ENCODE results near the gene YOD1. TPM values are rescaled to one million over a fixed set of nuclear protein-coding genes. Genes with fewer than 3 reads are reported as not detected.

Gene YOD1
- total RNA-seq: 7.4 and 7.5 TPM in 2 replicates

DNA sequence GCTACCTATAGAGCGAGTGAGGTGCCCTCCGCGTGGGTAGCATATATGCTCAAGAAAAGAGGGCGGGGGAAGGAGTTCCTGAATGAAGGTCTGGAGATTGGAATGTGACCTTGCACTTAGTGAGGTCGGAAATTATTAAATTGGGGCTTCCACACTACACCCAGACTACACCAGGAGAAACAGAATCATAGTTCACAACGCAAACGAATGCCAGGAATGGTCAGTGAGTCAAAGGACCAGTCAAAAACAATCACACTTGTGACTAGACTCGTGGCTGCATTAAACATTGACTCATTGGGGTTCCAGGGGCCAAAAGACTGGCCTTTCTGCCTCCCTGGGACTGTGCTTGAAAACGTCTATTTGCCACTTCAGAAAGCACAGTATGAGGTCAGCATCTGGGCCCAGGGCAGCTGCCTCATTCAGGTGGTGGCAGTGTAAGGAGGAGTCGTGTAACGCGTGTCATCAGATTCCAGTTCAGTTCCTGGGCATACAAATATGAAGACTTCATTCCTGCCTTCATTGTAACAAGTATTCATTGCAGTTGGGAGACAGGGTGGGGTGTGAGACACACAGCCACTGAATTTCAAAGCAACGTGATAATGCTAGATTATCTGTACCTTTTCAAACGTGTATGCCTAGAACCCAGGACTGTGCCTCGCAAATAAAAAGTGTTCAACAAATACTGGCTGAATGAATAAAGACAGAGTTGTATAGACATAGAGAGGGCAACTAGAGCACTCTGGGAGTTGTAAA lies at the start of gene YOD1:
TSS of gene YOD1 (minus strand) at position 18 of the 753 bp plus-strand sequence. CDS start 178 bp downstream, outside the sequence.
- intact Hi-C loops (cut with micrococcal nuclease): loop anchor here (5.0 to 10.0 kb wide), 4 partner anchors 127 to 773 kb away; partner anchors contain the start of gene FCMR

DNA sequence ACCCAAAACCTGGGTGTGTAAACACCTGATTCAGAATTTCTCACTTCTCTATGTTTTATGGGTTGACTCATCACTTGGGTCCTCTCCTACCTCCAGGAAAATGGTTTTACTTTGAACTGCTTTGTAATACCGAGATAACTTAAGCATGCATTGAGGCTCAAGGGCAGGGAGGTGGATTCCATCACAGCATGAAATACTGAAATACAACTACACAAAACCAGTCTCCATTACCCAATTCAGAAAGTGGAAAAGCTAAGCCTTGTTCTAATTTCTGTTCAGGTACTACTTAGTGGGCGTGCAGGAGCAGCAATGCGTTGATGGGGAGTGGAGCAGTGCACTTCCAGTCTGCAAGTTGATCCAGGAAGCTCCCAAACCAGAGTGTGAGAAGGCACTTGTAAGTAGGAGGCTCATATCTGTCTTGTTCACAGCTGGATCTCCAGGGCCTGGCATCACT lies 46.9 kb upstream of the YOD1 start:
- intact Hi-C loops (cut with micrococcal nuclease): no loop called here

DNA sequence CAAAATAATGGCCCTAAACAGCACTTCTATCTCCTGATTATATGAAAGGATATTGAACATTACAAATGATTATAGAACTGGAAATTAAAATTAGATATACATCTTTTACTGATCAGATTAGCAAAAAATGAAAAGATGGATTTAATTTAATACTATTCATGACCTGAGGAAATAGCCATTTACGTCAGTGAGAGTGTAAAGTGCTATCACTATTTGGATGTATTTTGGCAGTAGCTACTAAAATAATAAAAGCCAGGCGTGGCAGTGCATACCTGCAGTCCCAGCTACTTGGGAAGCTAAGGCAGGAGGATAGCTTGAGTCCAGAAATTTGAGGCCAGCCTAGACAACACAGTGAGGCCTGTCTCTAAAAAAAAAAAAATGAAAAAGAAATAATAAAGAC lies 42.9 kb upstream of the YOD1 start:
- intact Hi-C loops (cut with micrococcal nuclease): no loop called here

DNA sequence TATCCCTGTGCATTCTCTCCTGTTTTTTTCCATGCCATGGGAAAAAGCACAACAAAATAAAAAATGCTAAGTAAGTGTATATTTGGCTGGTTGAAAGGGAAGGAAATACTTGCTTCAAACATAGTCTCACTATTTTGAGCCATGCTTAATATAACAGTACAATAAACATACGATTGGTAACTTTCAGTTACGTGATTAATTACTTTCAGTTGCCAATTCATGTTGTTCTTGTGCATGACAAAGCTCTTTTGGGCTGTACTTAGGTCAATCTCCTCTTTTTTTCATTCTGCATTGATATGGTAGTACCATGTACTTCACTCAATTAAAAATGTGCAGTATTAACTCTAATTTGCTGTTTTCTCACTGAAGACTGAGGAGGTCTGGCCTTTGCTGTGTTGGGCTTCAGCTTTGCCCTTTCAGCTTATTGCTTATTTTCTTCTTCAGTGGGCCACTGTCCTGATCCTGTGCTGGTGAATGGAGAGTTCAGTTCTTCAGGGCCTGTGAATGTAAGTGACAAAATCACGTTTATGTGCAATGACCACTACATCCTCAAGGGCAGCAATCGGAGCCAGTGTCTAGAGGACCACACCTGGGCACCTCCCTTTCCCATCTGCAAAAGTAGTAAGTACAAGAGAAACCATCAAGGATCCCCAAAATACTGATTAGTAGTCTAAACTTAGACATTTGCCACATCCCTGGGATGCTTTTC lies 40.3 kb upstream of the YOD1 start:
- intact Hi-C loops (cut with micrococcal nuclease): no loop called here

DNA sequence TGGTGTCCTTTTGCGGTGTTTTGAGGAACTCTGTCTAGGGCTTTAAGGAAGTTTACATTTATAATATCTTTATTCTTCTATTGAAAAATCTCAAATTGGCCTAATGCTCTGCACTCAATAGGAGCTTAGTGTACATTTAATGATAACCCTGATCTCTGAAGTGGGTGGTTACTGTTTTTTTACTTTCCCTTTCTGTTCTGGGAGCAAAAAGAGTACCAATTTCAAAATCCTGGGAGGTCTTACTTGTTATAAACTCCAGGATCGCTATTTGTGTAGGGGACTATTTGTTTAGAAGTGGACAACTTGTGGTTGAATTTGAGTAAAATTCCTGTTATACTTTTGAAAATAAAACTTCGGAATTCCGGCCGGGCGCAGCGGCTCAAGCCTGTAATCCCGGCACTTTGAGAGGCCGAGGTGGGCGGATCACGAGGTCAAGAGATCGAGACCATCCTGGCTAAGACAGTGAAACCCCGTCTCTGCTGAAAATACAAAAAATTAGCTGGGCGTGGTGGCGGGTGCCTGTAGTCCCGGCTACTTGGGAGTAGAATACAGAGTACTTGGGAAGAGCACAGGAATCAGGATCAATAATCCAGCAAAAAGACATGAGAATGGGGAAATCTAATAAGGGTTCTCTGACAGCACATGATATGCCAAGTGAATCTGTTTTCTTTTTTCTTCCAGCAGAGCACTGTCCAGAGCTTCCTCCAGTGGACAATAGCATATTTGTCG lies 38.8 kb upstream of the YOD1 start:
- intact Hi-C loops (cut with micrococcal nuclease): loop anchor here (10.0 kb wide), 1 partner anchor 235 kb away; the partner anchor contains the start of gene CD55

DNA sequence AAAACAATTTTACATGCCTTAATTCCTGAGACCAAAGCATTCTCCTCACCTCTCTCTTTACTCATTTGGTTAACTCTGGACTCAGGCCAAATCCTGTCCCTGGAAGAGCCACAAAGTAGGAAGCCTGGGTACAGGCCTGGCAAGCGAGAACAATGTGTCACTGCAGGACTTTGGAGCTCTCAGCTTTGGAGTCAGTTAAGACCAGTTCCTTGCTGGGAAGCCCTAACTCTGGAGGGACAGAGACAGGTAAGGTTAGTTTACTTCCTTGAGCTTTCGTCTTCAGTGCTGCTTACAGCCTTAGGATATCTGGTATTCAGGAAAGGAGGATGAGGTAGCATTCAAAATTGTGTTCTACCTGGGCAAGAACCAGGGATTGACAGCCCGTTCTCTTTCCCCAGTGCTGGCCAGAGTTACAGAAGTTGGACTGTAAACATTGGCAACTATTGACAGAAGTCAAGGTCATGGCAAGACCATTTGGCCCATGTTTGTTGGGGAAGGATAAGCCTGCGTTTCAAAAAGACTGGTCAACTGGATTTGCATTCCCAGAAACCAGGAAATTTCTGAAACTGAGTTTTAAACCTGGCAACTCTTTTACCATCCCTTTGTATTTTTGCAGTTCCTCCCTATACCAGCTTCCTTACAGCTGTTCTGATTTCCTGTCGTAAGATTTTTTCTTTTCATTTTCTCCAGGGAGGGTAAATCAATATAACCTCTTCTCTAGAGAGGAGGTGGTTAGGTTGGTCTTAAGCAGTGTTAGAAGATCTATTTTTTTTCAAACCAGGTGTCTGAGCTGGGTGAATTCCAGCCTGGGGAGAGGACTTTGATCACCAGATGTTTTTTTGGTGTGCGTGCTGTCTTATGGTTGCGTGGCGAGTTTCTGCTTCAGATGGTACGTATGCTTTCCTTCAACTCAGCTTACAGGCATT lies 38.0 kb upstream of the YOD1 start, which contains the start of gene C4BPB:
TSS of gene C4BPB (plus strand) at position 160 of the 926 bp plus-strand sequence. CDS start at position 832, 672 bp downstream.
- intact Hi-C loops (cut with micrococcal nuclease): loop anchor here (10.0 kb wide), 1 partner anchor 236 kb away; the partner anchor contains the start of gene CD55

DNA sequence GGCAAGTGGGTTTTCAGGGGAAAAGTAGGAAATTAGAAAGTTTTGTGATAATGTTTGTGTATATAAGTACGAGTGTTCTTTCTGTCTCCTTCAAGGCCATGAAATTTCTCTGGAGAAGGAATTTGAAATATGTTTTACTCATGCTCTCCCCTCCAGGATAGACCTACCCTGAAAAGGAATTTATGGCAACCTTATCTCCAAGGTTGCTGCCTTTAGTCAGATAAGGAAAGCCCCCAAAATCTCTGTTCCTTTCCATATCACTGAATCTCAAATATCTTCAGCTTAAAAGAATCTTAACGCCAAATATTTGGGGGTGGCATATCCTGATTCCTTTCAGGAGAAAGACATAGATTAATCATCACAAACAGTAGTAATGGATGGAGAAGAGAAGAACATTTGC lies 37.2 kb upstream of the YOD1 start:
- intact Hi-C loops (cut with micrococcal nuclease): loop anchor here (10.0 kb wide), 1 partner anchor 237 kb away; the partner anchor contains the start of gene CD55

DNA sequence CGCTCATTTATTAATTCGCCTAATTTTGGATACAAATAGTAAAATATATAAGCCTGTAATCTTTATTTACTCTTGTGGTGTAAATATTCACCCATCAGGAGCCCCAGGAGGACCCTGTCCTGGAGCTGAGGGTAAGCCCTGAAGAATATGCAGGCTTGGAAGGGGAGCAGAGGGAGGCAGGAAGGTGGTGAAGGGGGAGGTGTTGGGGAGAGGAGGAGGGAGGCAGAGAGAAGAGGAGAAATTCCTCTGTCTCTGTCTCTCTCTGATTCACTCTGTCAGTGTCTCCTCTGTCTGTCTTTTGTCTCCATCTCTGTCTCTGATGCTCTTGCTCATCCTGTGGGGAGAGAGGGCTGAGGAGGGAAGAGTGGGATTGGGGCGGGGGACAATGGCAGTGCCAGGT lies 34.9 kb upstream of the YOD1 start:
- intact Hi-C loops (cut with micrococcal nuclease): loop anchor here (10.0 kb wide), 1 partner anchor 239 kb away; the partner anchor contains the start of gene CD55

DNA sequence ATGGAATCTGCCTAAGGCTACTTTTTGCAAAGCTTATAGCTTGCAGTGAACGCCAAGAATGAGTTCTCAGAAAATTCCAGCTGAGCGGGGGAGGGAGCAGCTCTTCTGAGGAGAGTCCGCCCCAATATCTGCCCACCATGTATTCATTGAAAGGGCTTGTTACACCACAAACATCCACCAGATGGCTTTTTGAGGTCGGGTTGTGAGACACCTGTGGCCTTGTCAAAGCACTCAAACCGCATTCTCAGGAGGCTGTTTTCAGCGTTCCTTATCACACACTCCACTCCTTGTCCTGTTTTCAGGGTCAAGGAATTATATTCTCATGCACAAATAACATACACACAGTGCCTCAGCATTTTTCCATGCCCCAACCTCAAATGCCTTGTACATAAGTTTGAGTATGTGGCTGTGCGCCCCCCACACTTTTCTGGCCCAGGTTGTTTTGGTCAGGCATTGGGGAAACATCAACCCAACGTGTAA lies 33.7 kb upstream of the YOD1 start:
- intact Hi-C loops (cut with micrococcal nuclease): loop anchor here (1.0 to 10.0 kb wide), 3 partner anchors 240 to 415 kb away; partner anchors contain the start of gene CD55

DNA sequence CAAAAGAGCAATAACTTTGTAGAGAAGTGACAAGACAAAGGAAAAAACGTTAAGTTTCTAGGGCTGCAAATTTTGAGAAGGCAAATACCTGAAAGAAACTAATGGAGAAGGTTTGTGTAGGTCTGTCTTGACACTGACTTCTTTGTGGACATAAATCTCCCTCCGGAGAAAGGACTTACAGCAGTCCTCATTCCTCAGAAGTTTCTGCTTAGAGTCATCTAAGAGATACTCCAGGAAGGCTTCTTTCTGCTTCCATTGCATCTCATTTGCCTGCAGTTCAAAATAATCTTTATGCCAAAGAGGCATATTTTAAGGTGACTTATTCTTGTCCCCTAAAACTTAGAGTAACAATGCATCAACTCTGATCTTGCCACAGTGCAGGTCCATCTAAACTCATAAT lies 33.2 kb upstream of the YOD1 start:
- intact Hi-C loops (cut with micrococcal nuclease): loop anchor here (1.0 to 10.0 kb wide), 3 partner anchors 241 to 415 kb away; partner anchors contain the start of gene CD55

DNA sequence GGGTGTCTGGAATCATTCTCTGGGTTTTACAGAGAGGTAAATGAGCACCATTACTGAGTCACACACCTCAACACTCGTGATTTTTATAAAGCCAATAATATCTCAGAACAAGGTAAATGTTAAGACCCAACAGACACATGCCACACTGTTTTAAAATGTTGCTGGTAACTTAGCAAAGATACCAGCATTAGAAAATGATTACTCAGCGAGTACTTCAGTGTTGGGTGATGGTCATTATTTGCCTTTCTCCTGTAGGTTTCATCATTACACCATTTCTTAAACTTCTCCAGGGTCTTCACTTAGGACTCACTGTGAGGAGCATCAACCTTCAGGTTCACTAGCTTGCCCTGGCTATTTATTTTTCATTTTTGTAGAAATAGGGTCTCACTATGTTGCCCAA lies 30.8 kb upstream of the YOD1 start:
- intact Hi-C loops (cut with micrococcal nuclease): loop anchor here (10.0 kb wide), 1 partner anchor 243 kb away; the partner anchor contains the start of gene CD55

DNA sequence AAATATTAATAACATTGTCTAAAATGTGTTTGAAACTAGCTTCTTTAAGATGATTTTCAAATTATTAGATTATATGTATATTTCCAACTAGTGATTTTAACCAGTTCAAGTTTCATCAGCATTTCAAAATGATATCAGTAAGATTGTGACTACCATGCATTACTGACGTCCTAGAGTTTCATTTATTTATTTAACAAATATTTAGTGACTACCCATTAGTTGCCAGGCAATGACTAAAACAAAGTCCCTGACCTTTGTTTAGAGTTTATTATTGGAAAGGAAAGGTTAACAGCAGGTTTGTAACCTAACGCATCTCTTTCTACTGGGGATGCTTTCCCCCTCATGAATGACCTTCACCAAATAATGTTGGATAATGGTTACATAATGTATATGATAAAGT lies 30.1 kb upstream of the YOD1 start:
- intact Hi-C loops (cut with micrococcal nuclease): loop anchor here (10.0 kb wide), 1 partner anchor 244 kb away; the partner anchor contains the start of gene CD55

DNA sequence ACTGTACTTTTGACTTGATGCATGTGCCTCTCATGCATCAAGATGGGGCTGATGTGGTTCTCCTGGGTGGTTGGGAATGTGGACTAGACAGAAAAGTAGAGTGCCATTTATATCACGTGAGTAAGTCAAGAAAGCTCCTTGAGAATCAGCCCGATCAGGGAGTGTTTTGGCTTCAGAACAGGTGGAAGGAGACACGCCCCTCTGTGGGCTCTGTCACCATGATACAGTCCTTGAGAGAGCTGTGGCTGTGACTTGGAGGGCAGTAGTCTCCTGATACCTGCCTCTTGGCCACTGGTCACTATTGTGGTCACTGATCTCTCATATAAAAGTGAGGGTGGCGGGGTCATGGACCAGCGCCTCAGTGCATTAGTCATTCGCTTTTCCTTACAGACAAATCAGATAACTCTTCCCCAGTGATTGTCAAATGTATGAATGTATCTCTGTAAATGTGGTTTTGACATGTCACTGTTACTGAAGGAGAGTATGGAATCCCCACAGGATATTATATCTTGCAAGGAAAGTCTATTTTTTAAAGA lies 28.8 kb upstream of the YOD1 start:
- intact Hi-C loops (cut with micrococcal nuclease): loop anchor here (10.0 kb wide), 2 partner anchors 145 to 245 kb away; partner anchors contain the start of gene CD55

DNA sequence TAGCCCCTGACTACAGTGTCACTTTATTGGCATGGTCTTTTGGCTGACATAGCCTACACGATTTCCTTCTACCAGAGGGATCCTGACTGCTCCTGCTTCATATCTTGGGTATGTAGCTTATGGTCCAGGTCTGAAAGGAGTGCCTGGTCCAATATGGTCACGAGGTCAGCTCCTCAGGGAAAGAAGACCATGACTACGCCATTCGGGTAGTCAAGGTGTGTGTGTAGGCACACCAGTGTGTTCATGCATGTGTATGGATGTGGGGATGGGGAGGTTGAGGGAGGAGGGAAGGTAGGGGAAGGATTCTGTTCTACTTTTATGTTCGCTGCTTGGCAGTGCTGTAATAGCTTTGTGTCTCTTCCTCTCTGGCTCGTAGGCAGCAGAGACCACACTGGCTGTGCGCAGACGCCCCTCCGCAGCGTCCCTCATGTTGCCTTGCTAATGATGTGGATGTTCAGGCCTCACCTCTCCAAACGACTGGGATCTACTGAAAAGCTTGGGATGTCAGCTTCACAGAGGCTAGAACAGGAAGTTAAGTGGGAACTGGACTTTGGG lies 27.6 kb upstream of the YOD1 start:
- intact Hi-C loops (cut with micrococcal nuclease): loop anchor here (1.0 to 10.0 kb wide), 2 partner anchors 73 to 144 kb away; no protein-coding TSS in a partner anchor

DNA sequence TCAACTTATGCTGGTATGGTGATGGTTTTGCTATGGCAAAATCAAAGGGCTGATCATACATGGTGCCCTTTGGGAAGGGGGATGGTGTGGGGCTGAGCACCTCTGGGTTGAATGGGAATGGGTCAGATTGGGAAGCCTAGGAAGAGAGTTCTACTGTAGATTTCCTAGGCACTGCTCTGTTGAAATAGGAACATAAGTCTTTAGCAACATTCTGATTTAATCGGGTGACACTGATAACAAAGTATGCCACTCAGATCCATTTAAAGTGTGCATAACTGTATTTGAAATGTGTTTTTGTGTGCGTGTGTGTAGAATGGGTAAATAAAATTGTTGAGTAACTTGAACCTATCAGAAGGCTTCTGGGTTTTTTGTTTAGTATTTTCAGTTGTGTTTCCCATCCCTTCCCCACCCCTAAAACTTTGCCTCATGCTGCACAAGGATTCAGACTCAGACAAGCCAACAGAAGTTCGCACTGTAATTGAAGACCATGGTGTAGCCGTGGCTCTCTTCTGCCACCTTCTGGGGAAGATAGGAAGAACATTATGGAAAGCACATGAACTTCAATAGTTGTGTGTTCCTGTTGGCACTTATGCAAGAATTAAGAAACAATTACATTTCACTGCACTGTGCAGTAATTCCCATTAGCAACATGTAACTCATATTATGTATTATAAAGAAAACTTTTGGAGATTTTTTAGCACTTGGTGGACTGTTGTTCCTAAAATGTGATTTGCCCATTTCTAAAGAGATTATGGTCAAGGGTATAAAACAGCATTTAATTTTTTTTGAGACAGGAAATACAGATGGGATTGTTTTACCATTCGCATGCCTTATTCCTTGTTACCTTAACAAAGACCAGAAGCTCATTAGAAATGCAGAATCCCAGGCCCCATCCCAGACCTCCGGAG lies 26.7 kb upstream of the YOD1 start:
- intact Hi-C loops (cut with micrococcal nuclease): loop anchor here (1.0 to 10.0 kb wide), 3 partner anchors 27 to 143 kb away; no protein-coding TSS in a partner anchor

DNA sequence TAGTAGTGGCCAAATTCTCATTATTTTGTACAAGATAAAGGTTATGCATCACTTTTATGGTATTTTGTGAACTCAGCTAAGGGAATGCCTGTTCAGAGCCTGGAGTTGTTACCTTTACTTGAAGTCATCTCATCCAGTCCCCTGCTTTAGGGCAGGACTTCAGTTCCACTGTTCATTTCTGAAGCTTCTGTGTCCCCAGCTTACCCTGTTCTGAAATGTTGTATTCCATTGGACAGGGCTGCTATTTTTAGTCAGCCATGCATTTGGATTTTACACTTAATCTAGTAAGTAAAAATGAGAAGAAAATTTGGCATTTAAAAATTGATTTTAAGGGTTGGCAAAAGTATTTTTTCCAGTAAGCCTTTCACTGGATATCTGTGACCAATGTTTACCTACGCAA lies 26.0 kb upstream of the YOD1 start:
- intact Hi-C loops (cut with micrococcal nuclease): loop anchor here (1.0 to 10.0 kb wide), 2 partner anchors 27 to 142 kb away; no protein-coding TSS in a partner anchor

DNA sequence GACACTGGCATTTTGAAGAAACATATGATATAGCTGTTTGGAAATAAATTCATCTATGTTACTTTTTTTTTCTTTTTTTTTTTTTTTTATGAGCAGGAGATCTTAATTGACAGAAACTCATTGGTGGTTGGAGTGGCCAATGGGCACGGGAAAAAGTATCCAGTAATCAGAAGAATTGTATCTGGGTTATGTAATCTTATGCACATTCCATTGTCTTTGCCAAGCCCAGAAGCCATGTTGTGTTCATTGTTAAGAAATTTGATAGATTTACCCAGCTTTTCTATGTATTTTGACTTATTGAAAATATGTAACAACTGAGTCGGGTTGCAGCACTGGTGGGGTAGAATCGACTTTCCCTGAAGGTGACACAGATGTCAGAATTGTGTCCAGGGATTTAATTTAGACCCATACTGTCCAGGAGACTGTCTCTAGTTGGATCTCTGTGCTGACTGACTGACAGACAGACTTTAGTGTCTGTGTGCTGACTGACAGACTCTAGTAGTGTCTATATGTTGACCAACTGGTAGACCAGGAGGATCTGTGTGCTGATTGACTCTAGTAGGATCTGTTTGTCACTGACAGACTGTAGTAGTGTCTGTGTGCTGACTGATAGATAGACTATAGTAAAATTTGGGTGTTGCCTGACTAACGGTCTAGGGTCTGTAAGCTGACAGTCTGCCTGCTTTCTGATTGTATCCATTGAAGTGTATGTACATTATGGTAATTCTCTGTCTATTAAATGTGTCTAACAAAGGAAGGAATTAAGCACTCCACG lies 25.4 kb upstream of the YOD1 start:
- intact Hi-C loops (cut with micrococcal nuclease): loop anchor here (10.0 kb wide), 1 partner anchor 142 kb away; no protein-coding TSS in a partner anchor
